HG03571 (cell line): ENCODE results near the gene CHMP1A.

ENCODE experiments used
- ATAC-seq: cut with Tn5 transposase; IDR thresholded peaks from one replicate; pipeline ENCODE4 v1.9.1; 2021; ENCODE audit not compliant: unreplicated experiment

CHMP1A gene

GRCh38 chr16:89607453-89607852 is 50.1 kb downstream of the CHMP1A start:
- no peak for ATAC-seq

- no peak for ATAC-seq
These were observed 51.5 kb downstream of the CHMP1A start for GRCh38 chr16:89606006-89606405.

DNA sequence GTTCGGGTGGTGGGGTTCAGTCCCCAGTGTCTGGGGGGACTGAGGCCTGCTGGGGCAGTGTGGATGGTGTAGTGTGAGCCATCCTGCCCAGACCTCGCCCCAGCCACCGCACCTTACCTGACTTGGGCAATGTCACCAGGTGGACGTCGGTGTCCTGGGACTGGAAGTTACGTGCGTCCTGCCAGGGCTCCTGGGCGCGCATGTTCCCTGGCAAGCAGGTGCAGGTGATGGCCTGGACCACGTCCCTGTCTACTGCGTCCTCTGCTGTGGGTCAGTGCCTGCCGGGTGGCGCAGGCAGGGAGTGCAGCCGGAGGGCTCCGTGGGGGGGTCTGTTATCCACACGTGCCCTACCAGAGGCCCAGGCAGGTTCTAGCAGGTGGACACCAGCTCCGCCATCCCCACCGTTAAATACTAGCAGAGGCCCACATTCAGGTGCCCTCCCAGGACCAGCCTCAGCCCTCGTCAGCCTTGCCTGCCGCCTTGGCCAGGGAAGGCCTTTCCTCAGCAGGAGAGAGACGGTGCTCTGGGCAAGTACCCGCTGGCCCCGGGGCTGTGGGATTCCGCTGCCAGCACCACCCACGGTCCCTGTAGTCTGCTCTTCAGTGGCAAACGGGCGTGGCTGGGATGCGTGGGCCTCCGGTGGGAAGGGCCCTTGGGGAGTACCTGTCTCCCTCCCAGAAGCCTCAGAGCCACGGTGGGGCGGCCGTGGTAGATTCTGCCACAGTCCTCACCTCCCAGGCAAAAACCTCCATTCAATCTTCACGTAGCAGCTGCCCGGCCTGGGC is 52.1 kb downstream of the CHMP1A start:
- ATAC-seq, result no peak

DNA sequence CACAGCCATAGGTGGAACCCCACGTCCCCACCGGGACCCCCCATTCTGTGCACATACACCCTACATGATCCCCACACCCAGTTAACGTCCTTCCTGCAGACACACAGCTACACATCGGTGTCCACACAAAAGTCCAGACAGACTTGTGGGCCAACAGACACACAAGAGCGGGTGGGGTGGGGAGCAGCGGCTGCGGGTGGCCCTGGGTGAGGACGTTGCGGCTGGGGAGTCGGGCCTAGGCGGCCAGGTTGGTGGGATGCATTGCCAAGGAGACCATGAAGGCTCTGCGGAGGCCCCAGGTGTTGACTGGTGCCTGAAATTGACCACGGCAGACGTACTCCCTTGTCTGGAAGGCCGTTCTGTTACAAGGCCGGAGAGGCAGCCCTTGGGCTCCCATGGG is 52.7 kb downstream of the CHMP1A start:
- no peak for ATAC-seq

DNA sequence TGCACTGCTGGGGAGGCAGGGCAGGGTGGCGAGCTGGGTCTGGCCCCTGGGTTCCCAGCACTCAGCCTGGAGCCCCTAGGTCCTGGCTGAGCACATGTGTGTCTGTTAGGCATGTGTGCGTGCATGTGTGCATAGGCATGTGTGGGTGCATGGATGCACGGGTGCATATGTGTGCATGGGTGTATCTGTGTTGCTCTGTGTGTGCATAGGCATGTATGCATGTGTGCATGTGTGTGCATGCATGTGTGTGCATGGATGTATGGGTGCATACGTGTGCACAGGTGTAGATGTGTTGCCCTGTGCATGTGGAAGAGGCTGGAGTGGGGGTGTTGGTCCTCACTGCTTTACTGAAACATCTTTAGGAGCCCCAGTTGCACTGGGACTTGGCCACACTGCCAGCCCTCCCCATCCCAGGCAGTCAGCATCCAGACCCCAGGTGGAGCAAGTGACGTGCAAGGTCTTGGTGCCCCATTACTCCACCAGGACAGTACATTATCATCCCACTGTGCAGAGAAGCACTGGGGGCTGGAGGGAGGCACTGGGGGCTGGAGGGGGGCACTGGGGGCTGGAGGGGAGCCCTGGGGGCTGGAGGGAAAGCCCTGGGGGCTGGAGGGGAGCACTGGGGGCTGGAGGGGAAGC is 54.4 kb downstream of the CHMP1A start:
- ATAC-seq, result no peak

DNA sequence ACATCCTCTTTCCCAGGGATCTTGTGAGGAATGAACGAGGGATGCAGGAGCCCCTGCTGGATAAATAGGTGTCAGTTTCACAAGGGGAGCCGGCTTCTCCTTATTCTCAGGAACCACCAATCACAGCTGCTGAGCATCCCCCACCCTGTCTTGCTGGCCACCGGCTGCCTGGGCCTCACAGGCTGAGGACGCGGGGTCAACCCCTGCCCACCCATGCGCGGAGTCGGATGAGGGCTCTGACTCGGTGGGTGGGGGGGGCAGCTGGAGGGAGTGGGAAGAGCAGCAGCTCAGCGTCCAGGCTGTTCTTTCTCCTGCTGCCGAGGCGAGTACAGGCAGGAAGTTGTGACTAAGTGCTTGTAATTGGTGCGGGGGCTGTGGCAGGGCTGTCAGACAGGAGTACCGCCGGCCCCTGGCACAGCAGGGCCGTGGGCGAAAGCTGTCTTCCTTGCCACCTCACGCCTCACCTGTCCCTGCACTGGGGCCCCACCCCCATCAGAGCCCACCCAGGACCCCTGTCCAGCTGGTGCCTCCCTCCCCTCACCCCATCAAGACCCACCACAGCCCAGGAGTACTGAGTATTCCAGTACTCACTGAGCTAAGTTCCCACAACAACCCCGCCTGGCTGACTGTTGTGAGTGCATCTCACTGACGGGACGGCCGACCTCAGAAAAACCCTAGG is 55.1 kb downstream of the CHMP1A start:
- ATAC-seq, result no peak

DNA sequence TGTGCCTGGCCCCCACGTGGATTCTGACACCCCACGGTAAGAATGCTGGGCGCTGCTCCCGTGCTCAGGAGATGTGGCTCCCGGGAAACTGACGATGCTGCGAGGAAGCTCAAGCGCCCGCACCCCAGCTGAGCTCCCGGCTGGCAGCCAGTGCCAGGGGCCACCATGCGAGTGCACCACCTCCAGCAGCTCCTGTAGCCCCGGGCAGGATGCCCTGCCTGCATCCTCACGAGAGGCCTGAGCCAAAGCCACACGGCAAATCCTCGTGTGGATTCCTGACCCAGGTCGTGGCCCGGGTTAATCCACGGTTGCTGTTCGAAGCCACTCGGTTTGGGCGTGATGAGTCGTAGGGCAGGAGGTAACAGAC is 55.6 kb downstream of the CHMP1A start:
- ATAC-seq, result no peak

DNA sequence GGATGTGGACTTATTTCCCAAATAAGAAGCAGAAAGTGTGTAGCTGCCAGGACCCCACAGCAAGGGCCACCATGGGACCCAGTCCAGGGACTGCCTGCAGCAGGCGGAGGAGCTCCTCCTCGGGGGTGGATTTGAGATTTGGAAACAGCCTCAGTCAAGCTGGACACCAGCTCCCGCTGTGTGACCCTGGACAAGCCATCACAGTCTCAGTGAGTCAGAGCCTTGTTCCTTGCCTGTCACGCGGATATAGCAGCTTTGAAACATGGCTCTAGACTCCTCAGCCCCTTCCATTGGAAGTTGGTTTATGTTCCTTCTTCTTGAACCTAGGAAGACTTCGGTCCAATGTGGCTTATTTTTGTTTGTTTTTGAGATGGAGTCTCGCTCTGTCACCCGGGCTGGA is 56.6 kb downstream of the CHMP1A start:
- ATAC-seq, result no peak

GRCh38 chr16:89600427-89600826 is 57.1 kb downstream of the CHMP1A start:
- no peak for ATAC-seq

GRCh38 chr16:89599902-89600301 is 57.6 kb downstream of the CHMP1A start:
- no peak for ATAC-seq

DNA sequence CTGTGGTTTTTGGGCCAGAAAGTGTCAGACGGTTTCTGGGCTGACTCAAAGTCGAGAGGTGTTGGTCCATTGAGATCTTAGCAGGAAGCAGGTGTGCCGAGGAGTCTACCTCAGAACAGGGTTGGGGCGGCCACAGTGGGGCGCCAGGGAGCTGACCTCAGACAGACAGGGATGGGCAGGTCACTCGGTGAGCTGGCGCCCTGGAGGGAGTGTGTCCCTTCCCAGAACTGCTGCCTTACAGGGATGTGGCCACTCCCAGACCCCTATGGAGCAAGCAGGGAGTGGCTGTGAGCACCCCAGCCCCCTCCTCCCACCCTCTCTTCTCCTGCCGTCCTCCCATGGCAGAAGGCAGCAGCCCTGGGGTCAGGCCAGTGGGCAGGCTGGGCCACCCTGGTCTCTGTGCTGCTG is 58.1 kb downstream of the CHMP1A start:
- no peak for ATAC-seq

DNA sequence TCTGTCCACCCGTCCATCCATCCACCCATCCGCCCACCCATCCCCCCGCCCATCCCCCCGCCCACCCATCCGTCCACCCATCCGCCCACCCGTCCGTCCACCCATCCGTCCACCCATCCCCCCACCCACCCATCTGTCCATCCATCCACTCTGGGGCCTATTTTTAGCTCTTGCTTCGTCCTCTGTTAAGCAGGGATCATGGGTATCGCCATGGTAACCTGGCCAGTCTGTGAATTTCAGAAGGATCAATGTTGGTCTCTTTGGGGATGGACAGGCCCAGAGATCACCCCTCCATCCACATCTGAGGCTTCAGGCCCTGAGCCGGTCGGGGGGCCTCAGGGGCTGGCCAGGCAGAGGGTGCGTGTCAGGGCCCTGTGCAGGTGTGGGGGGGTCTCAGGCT is 59.3 kb downstream of the CHMP1A start:
- ATAC-seq, result no peak

DNA sequence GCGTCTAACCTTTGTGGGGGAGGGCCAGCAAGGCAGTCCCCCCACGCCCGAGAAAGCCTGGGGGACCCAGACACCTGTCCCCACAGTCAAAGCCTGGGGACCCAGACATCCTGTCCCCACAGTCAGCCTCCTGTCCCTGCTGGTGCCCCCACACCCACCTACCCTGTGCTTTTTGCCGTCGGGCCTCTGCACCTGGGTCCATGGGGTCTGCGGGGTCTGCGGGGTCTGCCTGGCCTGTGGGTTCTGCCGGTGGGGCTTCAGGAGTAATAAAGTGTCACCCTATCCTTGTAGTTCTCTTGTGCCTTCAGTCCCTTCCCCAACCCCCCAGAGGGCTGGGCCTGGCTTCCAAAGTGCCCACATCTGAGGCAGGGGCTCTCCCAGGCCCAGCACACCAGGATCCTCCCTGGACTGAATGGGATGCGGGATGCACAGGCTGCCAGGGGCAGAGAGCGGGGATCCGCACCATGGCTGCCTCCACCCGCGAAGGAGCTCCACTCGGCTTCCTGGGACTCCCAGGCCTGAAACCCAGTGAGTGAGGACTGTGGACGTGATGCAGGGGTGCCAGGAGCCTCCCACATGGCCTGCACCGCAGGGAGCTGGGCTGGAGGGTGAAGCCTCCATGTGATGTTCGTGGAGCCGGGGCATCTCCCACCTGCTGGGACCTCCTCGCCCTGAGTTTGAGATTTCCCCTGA is 60.4 kb downstream of the CHMP1A start:
- ATAC-seq, result no peak

- no peak for ATAC-seq
These were observed 61.3 kb downstream of the CHMP1A start for GRCh38 chr16:89596061-89596689.

DNA sequence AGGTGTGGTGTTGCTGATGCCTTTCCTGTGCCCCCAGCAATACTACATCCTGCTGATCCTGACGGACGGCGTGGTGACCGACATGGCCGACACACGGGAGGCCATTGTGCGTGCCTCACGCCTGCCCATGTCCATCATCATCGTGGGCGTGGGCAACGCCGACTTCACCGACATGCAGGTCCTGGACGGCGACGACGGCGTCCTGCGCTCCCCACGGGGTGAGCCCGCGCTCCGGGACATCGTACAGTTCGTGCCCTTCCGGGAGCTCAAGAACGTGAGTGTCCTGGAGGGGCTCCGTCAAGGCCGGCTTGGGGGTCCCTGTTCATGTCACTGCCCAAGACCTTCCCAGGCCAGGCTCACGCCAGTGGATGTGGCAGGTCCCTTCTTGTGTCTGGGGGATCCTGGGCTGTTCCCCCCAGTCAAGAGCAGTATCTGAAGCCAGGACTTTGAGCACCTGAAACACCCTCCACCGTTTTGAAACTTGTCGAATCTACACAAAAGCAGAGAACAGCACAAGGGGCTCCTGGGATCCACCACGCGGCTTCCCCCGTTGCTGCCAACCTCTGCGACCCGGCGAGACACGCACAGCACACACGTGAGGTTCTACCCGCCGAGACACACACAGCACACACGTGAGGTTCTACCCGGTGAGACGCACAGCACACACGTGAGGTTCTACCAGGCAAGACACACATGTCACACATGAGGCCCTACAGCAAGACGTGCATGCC is 62.0 kb downstream of the CHMP1A start:
- no peak for ATAC-seq
